ENCODE data around the gene PCBP1. TPM values are rescaled to one million over a fixed set of nuclear protein-coding genes. Genes with fewer than 3 reads are reported as not detected.
A peak's percentile ranks its signal among the peaks of the same experiment; 100 is the strongest.
"Not testable (repeated sequence)": the region's sequence is repeated elsewhere in the genome, so short reads cannot be mapped to it uniquely, and the experiment has no call there.

The PCBP1 gene
- 246 TPM for polyA plus RNA-seq (ENCODE audit: insufficient read length)
- long read RNA-seq, donor 1, transcript PCBP1-201 (1 exons, 1,750 nt) = major isoform, 724 of 724 reads
- long read RNA-seq, donor 1, partial matches to known transcripts = 0 of 724 reads
- long read RNA-seq, donor 1, other reads (novel, unspliced or antisense) = 0 of 724 reads
- long read RNA-seq, donor 2, transcript PCBP1-201 (1 exons, 1,750 nt) = major isoform, 390 of 390 reads
- long read RNA-seq, donor 2, partial matches to known transcripts = 0 of 390 reads
- long read RNA-seq, donor 2, other reads (novel, unspliced or antisense) = 0 of 390 reads
- long read RNA-seq, donor 3, transcript PCBP1-201 (1 exons, 1,750 nt) = major isoform, 374 of 374 reads
- long read RNA-seq, donor 3, partial matches to known transcripts = 0 of 374 reads
- long read RNA-seq, donor 3, other reads (novel, unspliced or antisense) = 0 of 374 reads
- long read RNA-seq, donor 4, transcript PCBP1-201 (1 exons, 1,750 nt) = major isoform, 106 of 106 reads
- long read RNA-seq, donor 4, partial matches to known transcripts = 0 of 106 reads
- long read RNA-seq, donor 4, other reads (novel, unspliced or antisense) = 0 of 106 reads
- long read RNA-seq, donor 5, transcript PCBP1-201 (1 exons, 1,750 nt) = major isoform, 685 of 685 reads
- long read RNA-seq, donor 5, partial matches to known transcripts = 0 of 685 reads
- long read RNA-seq, donor 5, other reads (novel, unspliced or antisense) = 0 of 685 reads
- long read RNA-seq, donor 6, transcript PCBP1-201 (1 exons, 1,750 nt) = major isoform, 581 of 581 reads
- long read RNA-seq, donor 6, partial matches to known transcripts = 0 of 581 reads
- long read RNA-seq, donor 6, other reads (novel, unspliced or antisense) = 0 of 581 reads
- long read RNA-seq, donor 7, transcript PCBP1-201 (1 exons, 1,750 nt) = major isoform, 567 of 567 reads
- long read RNA-seq, donor 7, partial matches to known transcripts = 0 of 567 reads
- long read RNA-seq, donor 7, other reads (novel, unspliced or antisense) = 0 of 567 reads
- long read RNA-seq, donor 8, transcript PCBP1-201 (1 exons, 1,750 nt) = major isoform, 197 of 197 reads
- long read RNA-seq, donor 8, partial matches to known transcripts = 0 of 197 reads
- long read RNA-seq, donor 8, other reads (novel, unspliced or antisense) = 0 of 197 reads

- peak; percentile 92 for DNase-seq
Measured at GRCh38 chr2:70086838-70087701, at the start of gene PCBP1. TSS of gene PCBP1 (plus strand) at chr2:70087477. CDS start at chr2:70087744, 267 bp downstream.

- DNase-seq = no peak
Measured at GRCh38 chr2:70039366-70039765, 47.9 kb upstream of the PCBP1 start.

GRCh38 chr2:70041663-70042062 lies 45.6 kb upstream of the PCBP1 start:
- DNase-seq = no peak

- DNase-seq = no peak
Measured at GRCh38 chr2:70042246-70042645, 45.0 kb upstream of the PCBP1 start.

- DNase-seq = no peak
Measured at GRCh38 chr2:70043252-70043875, 43.9 kb upstream of the PCBP1 start.

GRCh38 chr2:70044290-70045040 lies 42.8 kb upstream of the PCBP1 start:
- DNase-seq = no peak

GRCh38 chr2:70045405-70045804 lies 41.9 kb upstream of the PCBP1 start:
- DNase-seq = no peak

GRCh38 chr2:70045932-70046331 lies 41.3 kb upstream of the PCBP1 start:
- no peak for DNase-seq

- DNase-seq = no peak
Measured at GRCh38 chr2:70046534-70046933, 40.7 kb upstream of the PCBP1 start.

- no peak for DNase-seq
Measured at GRCh38 chr2:70047451-70047850, 39.8 kb upstream of the PCBP1 start.

- no peak for DNase-seq
Measured at GRCh38 chr2:70049255-70049654, 38.0 kb upstream of the PCBP1 start.

GRCh38 chr2:70050631-70051425 lies 36.4 kb upstream of the PCBP1 start:
- DNase-seq = no peak

- DNase-seq = not testable (repeated sequence)
Measured at GRCh38 chr2:70055259-70055658, 32.0 kb upstream of the PCBP1 start.

- DNase-seq = no peak
Measured at GRCh38 chr2:70061317-70061716, 26.0 kb upstream of the PCBP1 start.

GRCh38 chr2:70062270-70062669 lies 25.0 kb upstream of the PCBP1 start:
- DNase-seq = no peak

GRCh38 chr2:70068119-70068518 lies 19.2 kb upstream of the PCBP1 start:
- DNase-seq = no peak

- no peak for DNase-seq
Measured at GRCh38 chr2:70069049-70069448, 18.2 kb upstream of the PCBP1 start.

GRCh38 chr2:70070542-70071268 lies 16.6 kb upstream of the PCBP1 start:
- peak; percentile 87 for DNase-seq

GRCh38 chr2:70073493-70073892 lies 13.8 kb upstream of the PCBP1 start:
- no peak for DNase-seq
